T47D (cell line): Measurements from ENCODE around the gene AGFG2.
"Not testable (repeated sequence)": the region's sequence is repeated elsewhere in the genome, so short reads cannot be mapped to it uniquely, and the experiment has no call there.

Experiments used
- DNase-seq, 2 experiments: peaks; one replicate each; pipeline versions ENCODE4 v3.0.0 to v3.0.0-alpha.2; 2011 to 2012; ENCODE audit warnings: low read depth in 1 of 2, low spot score in 1 of 2
- JUND ChIP-seq: IDR thresholded peaks from 2 replicates; pipeline ENCODE4 v1.6.1; 2012; ENCODE audit warnings: low read depth
- in situ Hi-C: cut with HindIII; loops from 2 replicates; pipeline ENCODE4 v1.10.0; 2016; ENCODE audit warnings: low sequenced_read_pairs, low pct_unique_long_range_greater_than_20kb

AGFG2 gene

DNA sequence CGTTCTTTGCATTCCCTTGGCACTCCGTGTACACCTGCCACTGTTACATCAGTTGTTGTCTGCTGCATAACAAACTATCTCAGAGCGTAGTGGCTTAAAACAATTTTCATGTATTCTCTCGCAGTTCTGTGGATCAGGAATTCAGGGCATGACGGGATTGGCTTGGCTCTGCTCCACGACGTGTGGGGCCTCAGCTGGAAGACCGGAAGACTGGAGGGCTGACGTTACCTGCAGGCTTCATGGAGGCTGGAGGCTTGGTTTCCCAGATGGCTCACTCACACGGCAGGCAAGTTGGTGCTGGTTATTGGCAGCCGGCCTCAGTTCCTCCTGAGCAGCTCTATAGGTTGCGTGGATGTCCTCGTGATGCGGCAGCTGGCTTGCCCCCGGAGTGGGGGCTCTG is 29.8 kb upstream of the AGFG2 start:
- no peak for DNase-seq
- in situ Hi-C loops, result no loop called here
- TF ChIP-seq JUND, result no peak

DNA sequence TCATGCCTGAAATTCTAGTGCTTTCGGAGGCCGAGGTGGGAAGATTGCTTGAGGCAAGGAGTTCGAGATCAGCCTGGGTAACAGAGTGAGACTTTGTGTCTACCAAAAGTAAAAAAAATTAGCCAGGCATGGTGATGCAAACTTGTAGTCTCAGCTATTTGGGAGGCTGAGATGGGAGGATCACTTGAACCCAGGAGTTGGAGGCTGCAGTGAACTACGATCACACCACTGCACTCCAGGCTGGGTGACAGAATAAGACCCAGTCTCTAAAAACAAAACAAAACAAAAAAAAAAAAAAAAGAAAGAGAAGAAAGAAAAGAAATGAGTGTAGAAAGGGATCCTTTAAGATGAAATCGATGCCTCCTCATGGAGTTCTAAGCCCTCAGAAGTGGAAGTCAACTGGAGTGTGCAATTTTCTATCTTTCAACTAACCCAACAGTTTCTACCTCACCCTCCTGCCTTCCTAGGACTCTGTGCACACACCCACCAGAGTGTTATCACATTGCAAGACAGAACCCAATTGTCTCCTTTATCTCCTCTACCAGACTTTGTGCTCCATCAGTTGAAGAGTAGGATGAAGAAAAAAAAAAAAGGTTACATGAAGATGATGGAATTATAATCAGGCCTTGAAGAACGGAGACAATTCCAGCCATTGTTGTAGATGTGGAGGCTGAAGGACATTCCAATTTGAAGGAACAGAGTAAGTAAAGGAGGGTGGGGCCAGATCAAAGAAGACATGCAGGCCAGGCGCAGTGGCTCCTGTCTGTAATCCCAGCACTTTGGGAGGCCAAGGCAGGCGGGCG is 28.4 kb upstream of the AGFG2 start:
- no peak for TF ChIP-seq JUND
- in situ Hi-C loops, result no loop called here
- DNase-seq, result no peak

- no peak for DNase-seq
- in situ Hi-C loops, result no loop called here
Observed at GRCh38 chr7:100513212-100513810, 25.7 kb upstream of the AGFG2 start.

DNA sequence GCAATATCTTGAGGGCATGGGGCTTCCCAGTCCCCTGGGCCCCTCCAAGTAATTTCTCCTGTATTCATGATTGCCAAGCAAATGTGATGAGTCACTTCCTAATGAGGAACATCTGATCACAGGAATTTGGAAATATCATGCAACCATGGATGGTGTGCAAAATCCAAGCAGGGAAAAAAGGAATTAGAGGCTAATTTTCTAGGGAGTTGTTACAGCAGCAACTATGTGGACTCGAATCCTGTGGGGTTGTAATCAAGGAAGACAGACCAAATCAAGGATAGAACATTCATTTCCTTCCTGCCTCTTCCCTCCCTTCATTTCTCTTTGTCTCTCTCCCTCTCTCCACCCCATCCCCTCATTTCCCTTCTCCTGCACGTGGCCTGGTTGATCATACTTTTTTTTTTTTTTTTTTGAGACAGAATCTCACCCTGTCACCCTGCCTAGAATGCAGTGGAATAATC is 23.9 kb upstream of the AGFG2 start:
- no peak for TF ChIP-seq JUND
- in situ Hi-C loops, result no loop called here
- DNase-seq, result no peak

More at GRCh38 chr7:100513212-100513810, 25.7 kb upstream of the AGFG2 start:
- no peak for TF ChIP-seq JUND

DNA sequence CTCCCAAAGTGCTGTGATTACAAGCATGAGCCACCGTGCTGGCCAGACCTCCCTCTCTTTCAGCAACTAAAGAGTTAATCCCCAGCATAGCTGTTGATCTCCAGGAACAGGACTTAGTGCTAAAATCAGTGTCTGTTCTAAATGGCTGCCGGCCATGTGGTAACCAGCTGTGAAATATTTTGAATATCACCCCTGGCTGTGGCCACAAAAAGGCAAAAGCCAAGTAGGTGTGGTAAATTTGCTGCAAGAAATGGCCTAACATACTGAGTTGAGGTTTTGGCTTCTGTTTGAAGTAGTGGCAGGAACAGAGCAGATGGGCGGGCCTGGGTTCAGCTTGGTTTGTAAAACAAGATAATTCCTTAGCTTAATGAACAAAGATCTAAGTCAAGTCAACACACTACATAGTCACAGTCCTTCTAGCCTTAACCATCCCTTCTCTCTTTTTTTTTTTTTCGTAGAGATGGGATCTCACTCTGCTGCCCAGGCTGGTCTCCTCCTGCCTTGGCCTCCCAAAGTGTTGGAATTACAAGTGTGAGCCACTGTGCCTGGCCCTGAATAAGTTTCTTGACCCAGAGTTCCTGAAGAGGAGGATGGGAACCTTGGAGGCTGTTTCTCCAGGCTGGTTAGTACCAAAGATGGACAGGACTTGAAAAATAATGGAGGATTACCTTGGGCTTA is 22.7 kb upstream of the AGFG2 start:
- in situ Hi-C loops, result no loop called here
- peak in 1 of 2 experiments; percentile 16 for DNase-seq
- TF ChIP-seq JUND, result no peak

GRCh38 chr7:100517305-100517704 is 21.7 kb upstream of the AGFG2 start:
- TF ChIP-seq JUND, result no peak
- no peak for DNase-seq
- in situ Hi-C loops, result no loop called here

DNA sequence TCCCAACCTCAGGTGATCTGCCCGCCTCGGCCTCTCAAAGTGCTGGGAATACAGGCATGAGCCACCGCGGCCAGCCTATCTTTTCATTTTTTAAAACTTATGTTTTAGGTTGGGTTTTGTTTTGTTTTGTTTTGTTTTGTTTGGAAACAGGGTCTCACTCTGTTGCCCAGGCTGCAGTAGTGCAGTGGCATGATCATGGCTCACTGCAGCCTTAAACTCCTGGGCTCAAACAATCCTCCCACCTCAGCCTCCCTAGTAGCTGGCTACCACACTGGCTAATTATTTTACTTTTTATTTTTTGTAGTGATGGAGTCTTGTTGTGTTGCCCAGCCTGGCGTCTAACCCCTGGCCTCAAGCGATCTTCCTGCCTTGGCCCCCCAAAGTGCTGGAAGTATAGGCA is 19.4 kb upstream of the AGFG2 start:
- no peak for DNase-seq
- in situ Hi-C loops, result no loop called here
- TF ChIP-seq JUND, result no peak

DNA sequence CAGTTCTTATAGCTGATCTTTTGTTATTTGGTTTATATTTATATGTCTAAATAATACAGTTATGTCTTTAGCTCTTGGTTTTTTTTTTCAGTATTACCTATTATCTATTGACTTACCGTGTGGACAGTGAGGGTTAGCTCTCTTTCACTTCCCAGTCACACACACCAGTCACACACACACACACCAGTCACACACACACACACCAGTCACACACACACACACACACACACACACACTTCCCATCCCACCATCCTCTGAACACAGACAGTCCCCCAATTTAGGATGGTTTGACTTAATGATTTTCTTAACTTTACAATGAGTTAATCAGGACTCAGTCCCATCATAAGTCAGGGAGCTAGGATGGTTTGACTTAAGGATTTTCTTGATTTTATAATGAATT is 18.9 kb upstream of the AGFG2 start:
- no peak for DNase-seq
- in situ Hi-C loops, result no loop called here
- TF ChIP-seq JUND, result no peak

- in situ Hi-C loops, result no loop called here
- no peak for DNase-seq
- TF ChIP-seq JUND, result no peak
Observed at GRCh38 chr7:100521076-100521475, 17.9 kb upstream of the AGFG2 start.

- in situ Hi-C loops, DNase-seq: not testable (repeated sequence)
Observed at GRCh38 chr7:100521909-100522593, 17.0 kb upstream of the AGFG2 start.

GRCh38 chr7:100523192-100523591 is 15.8 kb upstream of the AGFG2 start:
- in situ Hi-C loops, DNase-seq: not testable (repeated sequence)

GRCh38 chr7:100528108-100528866 is 10.7 kb upstream of the AGFG2 start:
- DNase-seq, in situ Hi-C loops: not testable (repeated sequence)
